HG02610 (cell line): Measurements from ENCODE around the gene KATNAL2.
A peak's percentile ranks its signal among the peaks of the same experiment; 100 is the strongest.

Experiments used
- ATAC-seq: cut with Tn5 transposase; IDR thresholded peaks from one replicate; pipeline ENCODE4 v1.9.1; 2021; ENCODE audit warnings: mild to moderate bottlenecking, moderate library complexity; ENCODE audit not compliant: unreplicated experiment

KATNAL2 gene, protein sequence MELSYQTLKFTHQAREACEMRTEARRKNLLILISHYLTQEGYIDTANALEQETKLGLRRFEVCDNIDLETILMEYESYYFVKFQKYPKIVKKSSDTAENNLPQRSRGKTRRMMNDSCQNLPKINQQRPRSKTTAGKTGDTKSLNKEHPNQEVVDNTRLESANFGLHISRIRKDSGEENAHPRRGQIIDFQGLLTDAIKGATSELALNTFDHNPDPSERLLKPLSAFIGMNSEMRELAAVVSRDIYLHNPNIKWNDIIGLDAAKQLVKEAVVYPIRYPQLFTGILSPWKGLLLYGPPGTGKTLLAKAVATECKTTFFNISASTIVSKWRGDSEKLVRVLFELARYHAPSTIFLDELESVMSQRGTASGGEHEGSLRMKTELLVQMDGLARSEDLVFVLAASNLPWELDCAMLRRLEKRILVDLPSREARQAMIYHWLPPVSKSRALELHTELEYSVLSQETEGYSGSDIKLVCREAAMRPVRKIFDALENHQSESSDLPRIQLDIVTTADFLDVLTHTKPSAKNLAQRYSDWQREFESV

DNA sequence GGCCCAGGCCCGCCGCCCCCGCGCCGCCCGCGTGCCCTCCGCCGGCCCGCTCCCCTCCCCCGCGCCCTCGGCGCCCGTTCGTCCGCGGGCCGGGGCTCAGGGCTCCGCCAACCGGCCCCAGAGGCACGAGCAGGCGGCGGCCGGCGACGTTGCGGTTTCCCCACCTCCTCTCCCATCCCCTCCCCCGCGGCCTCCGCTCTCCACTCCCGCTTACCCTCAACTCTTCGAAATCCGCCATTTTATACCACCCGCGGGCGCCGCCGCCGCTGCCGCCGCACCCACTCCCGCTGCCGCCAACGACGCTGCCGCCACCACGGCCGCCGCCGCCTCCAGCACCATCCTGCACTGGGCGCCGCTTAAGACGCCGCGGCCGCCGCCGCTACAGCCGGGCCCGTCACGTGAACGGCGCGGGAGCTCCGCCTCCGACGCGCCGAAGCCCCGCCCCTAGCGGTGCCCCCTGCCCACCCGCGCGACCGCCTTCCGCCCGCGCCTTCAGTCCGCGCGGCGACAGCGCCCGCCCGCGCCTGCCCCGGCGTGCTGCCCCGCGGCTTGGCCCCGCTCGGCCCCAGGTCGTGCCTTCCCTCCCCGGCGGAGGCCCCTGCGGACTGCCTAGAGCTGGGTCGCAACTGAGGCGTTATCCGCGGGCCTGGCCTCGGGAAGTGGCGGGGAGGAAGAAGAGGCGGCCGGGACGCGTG lies at the start of gene KATNAL2, which contains the start of gene PIAS2:
Gene KATNAL2 (plus strand): TSS at position 495 of the 695 bp plus-strand sequence. CDS start 29,271 bp downstream, outside the sequence.
Gene PIAS2 (minus strand): TSS at position 400 of the 695 bp plus-strand sequence. CDS start 162 bp downstream, at position 238.
- ATAC-seq, result peak; percentile 88

DNA sequence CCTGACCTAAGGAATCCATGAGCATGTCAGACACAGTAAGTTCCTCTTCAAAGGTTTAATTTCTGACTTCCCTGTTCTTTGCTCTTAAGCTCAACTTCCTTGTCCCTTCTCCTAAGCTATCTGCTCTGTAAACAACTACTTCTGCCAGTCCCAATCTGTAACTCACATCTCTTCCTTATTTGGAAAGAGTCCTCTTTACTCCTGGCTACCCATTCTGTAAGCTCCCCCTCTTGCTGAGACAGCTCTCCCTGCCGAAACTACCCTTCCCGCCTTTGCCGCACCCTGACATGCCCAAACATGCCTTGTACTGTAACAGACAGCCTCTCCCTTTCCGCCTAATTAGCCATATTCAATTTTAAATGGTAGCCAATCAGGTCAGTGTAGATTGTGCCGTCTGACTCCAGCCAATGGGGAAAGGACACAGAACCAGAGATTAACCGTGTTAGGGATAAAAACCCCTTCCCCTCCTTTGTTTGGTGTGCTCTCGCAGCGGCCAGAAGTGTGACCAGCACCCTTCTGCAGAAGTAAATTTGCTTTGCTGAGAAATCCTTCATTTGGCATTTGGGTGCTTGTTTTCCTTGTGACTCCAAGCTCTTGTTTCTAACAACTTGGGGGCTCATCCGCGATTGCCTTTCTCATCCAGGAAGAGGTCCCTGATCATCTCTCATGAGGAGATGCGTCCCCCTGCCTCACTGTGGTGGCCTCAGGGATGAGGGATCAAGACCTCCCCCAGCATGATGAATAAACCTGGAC lies 49.1 kb upstream of the KATNAL2 start:
- no peak for ATAC-seq

DNA sequence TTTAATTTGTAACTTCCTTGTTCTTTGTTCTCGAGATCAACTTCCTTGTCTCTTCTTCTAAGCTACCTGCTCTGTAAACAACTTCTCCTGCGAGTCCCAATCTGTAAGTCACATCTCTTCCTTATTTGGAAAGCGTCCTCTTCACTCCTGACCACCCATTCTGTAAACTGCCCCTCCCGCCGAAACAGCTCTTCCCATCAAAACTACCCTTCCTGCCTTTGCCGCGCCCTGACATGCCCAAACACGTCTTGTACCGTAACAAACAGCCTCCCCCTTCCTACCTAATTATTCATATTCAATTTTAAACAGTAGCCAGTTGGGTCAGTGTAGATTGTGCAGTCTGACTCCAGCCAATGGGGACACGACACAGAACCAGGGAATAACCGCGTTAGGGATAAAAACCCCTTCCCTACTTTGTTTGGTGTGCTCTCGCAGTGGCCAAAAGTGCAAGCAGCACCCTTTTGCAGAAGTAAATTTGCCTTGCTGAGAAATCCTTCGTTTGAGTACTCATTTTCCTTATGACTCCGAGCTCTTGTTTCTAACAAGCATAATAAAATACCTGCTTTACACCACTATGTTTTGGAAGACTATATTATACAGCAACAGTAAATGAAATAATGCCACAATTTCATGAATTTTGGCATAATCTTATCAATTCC lies 39.9 kb upstream of the KATNAL2 start:
- ATAC-seq, result no peak

DNA sequence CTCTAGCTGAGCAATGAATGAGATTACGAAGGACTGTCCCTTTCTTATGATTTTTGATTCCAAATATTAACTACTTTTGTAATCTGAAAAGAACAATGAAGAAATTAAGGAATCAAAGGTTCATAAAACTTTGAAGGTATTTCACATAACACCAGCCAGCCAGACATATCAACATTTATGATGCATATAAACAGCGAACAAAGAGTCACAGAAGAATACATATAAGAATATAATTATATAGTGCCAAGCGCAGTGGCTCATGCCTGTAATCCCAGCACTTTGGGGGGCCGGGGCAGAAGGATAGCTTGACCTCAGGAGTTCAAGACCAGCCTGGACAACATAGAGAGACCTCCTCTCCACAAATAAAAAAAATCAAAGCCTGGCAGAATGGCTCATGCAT lies 34.2 kb upstream of the KATNAL2 start:
- ATAC-seq, result no peak

DNA sequence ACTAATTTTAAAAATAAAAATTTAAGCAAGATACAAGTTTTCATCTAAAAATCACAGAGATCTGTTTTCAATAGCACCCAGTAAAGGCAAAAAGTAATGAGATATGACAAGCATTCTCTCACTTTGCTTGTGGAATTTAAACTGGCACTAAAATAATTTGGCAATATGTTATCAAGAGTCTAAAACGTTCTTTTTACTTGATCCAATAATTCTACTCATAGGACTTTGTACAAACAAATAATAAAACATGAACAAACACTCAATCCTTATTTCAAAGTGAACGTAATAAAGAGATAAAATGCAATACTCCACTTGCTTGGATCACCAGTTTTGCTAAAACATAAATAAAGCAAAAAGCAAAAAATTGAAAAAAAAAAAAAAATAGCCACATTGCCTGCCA lies 30.5 kb upstream of the KATNAL2 start:
- ATAC-seq, result no peak

DNA sequence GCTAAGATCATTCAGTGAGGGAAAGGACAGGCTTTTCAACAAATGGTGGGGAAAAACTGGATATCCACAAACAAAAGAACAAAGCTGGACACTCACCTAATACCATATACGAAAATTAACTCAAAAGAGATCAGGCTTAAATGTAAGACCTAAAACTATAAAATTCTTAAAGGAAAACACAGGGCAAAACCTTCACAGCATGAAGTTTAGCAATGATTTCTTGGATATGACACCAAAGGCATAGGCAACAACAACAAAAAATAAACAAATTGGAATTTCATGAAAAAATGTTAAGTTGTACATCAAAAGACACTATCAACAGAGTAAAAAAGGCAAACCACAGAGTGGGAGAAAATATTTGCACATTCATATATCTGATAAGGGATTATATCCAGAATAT lies 28.4 kb upstream of the KATNAL2 start:
- no peak for ATAC-seq

DNA sequence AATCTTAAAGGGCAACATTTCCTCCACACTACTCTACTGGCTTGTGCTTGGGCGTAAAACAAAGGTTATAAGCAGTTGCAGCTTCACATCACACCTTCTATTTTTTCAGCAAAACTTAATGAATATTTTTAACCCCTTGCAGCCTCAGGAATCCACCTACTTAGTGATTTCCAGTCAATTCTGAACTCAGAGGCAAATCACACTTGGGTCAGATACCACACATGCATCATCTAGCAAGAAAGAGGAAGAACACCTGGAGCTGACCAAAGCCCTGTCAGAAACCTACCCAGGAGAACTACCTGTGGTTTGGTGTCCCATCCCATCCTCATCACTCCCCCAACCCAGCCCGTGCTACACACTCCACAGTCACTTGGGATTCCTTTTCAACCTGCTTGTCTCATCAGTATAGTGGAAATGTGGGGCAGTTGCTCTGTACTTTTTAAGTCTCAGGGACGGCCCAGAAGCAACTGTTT lies 25.6 kb upstream of the KATNAL2 start:
- peak; percentile 84 for ATAC-seq

DNA sequence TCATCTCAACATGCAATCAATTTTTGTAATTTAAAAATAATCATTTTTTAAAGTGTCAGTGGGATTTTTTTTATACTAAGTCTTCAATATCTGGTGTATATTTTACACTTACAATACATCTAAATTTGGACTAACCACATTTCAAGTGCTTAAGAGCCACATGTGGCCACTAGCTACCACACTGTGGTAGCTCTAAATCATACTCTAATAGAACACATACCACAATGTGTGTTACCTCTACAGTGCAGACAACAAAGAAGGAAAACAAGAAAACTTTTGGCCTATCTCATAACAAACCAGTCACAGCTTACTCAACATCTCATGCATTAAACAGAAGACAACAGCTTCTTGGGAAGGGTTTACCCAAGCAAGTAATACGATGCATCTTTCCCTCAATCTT lies 24.6 kb upstream of the KATNAL2 start:
- peak; percentile 55 for ATAC-seq

DNA sequence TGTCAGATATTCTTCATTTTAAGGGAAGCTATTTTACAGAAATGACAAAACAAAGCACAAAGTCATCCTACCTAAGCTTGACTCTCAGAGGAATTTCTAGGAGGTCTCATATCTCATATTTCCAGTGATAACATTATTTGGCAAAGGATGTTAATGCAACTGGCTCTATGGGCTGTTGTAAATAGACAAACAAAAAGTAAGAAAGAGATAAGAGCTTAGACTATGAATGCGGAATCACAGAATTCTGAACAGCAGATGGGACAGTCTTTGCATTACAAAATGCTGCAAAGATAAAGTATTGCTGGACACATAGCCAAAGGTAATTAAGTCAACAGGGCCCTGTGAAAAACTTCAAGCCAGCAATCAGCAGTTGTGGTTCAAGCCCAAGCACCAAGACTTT lies 24.0 kb upstream of the KATNAL2 start:
- no peak for ATAC-seq

DNA sequence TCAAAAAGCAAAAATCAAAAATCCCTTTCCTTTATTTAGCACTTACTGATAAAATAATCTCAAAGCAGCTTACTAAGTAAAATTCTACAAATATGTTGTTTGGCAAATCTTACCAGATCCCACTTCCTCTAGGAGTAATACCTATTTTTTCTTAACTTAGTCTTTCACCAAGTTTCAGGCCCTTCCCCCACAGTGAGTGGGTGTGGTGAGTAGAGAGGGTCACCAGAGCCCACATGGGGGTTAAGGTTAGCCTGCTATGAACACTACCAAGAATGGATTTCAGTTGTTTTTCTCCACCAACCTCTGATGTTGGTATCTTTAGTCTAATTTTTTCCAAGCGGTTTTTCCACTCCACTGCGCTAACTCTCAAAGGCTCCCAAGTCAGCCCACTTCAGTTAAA lies 23.3 kb upstream of the KATNAL2 start:
- ATAC-seq, result no peak

DNA sequence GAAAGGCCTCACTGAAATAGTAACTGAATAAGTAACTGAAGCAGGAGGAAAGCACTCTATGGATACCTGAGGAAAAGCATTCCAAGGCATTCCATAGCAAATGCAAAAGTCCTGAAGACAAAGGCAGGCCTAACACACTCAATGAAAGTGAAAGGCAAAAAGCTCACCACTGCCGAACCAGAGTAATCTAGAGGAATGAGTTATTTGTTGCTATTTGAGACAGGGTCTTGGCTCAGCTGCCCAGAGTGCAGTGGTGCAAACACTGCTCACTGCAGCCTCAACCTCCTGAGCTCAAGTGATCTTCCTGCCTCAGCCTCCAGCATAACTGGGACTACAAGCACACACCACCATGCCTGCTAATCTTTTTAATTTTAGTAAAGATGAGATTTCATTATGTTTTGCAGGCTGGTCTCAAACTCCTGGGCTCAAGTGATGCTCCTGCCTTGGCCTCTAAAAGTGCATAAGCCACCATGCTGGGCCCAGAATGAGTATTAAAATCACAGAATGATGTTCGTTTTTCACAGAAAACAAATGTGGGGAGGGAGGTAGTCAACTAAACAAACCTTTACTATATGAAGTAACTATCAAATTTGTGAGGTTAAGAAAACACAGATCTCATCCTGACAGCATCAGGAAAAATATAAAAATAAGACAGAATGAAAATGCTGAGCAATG lies 18.0 kb upstream of the KATNAL2 start:
- ATAC-seq, result peak; percentile 94

DNA sequence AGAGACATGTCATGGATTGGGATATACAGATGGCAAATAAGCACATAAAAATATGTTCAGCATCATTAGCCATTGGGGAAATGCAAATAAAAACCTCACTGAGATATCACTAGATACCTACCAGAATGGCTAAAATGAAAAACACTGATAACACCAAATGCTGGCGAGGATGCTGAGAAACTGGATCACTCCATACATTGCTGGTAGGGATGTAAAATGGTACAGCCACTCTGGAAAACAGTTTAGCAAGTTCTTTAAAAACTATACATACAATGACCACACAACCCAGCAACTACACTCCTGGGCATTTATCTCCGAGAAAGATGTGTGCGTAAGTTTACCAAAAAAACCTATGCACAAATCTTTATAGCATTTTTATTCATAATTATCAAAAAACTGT lies 14.0 kb upstream of the KATNAL2 start:
- ATAC-seq, result no peak

DNA sequence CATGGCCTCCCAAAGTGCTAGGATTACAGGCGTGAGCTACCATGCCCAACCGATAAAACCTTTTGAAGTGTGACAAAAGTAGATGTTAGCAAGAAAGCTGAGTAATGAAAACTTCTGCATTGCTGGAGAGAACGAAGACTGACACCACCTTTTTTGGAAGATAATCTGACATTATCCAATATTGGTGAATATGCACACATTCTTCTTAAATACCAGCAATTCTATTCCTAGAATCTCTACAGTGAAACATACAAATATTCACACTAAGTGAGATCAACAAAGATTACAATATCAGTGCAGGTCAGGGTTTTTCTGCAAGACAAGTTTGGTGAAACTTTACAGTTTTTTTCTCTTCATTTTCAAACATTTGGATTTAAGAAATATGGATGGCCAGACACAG lies 7.9 kb upstream of the KATNAL2 start:
- ATAC-seq, result no peak

DNA sequence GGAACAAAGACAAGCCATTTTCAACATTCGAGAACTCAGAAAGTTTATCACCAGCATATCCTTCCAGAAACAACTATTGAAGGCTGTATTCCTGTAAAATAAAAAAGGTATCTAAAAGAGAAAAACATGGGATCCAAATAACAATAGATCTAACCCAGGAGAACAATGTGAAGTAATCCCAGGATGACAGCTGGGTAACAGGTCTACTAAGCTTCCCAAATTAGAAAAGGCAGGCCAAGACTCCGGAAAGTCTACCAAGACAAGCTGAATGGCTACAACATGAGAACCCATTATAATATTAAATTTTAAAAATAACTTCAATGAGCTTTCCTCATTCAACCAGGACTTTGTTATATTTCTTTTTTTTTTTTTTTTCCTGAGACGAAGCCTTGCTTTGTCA lies 6.5 kb upstream of the KATNAL2 start:
- no peak for ATAC-seq

DNA sequence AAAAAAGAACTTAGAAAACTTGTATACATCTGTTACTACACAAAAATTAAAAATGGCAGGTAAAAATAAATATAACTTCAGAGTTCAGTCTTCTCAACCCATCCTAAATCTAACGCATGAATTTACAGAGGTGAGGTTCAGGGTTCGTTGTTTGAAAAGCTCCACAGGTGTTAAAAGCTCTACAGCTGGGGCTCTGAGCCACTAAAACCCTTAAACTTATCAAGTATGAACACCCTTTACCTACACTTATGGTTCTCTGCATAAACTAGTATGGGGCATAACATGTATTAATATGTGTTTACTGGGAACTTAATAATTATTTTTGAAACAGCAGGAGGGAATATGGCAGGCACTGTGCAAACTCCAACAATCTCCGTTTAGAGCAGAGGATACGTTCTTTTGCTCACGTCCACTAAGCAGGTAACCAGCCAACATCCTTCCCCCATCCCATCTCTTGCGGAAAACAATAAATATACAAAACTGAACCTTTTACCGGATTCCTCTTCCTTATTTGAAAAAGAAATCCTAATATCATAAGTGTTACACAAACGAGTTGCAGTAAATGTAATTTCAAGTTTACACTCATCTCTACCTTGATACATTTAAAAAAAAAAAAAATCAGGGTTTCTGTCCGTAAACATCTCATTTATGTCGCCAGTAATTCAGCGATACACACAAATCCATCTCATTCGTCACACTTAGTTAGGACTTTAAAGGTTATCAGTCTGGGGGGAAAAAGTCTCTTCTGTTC lies 1.4 kb upstream of the KATNAL2 start:
- no peak for ATAC-seq

DNA sequence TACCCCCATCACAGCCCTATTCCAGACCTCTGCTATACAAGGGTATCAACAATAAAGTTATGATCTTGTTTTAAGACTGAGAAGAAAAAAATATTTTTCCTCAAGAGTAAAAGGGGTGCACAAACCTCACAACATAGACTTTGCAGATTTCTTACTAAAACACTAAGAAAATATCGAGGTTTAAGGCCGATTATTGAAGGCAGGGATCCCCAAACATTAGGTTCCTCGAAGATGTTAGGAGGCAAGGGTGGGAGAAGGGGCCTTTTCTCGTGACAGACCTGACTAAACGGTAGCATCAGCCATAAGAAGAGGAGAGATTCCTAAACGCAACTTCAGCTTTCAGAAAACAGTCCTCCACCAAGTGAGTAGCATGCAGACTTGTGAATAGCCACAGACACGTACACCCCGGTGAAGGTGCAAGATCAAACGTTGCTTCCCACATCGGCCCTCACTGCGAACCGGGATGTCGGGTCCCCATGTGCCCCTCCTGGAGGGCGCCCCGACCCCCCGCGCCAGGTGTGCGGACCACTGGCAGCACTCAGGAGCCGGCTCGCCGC lies 773 bp upstream of the KATNAL2 start:
- ATAC-seq, result peak; percentile 21

DNA sequence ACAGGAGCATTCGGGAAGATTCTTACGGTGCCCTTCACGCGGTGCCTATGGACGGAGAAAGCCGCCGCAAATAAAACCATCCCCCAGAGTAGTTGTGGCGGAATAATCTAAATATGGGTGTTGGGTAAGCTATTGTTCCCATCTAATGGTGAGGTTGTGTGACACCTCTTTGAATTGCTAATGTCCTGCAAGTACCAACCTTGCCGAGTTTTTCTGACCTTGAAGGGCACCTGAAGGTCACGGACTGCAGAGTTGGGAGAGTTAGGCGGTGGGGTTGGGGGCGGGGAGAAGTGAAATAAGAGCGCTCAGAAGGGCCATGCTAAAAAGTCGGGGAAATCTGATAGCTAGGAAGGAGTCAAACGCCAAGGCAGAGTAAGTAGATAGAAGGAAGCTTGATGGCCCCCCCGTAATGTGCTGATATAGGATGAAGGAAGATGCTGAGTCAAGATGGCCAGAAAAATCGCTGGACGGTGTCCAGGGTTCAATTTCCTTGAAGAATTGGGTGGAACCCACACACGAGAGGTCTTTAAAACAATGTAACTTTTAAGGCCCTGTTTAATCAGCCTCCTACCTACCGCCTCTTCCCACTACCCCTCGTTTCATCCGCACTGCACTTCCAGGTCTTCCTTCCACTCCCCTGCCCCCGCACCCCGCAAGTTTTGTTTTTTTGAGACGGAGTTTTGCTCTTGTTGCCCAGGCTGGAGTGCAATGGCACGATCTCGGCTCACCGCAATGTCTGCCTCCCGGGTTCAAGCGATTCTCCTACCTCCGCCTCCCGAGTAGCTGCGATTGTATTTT lies 600 bp downstream of the KATNAL2 start:
- ATAC-seq, result no peak

DNA sequence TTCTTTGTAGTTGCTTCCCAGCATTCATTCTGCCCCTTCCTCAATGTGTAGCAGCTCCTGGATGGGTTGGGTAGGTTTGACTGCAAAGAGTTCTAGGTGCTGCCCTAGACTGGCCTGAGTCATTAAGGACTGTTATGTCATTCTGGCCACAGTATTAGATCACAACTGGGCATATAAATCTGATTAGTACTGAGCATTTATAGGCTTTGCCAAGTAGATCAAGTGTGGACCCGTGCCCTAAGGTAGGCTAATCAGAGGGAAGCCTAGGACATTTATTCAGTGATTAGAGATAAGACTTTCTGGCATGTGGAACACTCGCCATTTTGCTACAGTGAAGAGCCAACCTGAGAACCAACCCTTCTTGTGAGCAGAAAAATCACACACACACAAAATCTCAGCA lies 2.7 kb downstream of the KATNAL2 start:
- ATAC-seq, result no peak
